ENCODE data around the gene SGIP1.

DNA sequence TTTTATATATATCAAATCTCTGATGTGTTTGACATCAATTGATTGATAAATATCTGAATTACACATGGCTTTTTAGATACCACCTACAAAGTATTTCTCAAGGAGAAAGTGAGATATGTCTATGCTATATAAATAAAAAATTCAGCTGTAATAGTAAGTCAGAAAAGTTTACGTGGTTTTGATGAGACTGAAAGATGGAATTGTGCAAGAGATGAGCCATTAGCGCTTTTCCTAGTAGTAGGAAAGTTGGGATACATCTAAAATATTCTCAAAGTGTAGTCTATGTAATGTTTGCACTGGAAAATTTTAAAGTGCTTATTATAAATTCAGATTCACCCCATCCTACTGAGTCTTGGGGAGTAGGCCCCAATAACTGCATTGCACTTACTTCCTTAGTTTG is 49.1 kb downstream of the SGIP1 start:
- TF ChIP-seq, protein P1, sequence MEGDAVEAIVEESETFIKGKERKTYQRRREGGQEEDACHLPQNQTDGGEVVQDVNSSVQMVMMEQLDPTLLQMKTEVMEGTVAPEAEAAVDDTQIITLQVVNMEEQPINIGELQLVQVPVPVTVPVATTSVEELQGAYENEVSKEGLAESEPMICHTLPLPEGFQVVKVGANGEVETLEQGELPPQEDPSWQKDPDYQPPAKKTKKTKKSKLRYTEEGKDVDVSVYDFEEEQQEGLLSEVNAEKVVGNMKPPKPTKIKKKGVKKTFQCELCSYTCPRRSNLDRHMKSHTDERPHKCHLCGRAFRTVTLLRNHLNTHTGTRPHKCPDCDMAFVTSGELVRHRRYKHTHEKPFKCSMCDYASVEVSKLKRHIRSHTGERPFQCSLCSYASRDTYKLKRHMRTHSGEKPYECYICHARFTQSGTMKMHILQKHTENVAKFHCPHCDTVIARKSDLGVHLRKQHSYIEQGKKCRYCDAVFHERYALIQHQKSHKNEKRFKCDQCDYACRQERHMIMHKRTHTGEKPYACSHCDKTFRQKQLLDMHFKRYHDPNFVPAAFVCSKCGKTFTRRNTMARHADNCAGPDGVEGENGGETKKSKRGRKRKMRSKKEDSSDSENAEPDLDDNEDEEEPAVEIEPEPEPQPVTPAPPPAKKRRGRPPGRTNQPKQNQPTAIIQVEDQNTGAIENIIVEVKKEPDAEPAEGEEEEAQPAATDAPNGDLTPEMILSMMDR (IDR thresholded peaks at IDR 0.05; ENCODE audit: extremely low read depth in 1 of 2, insufficient read depth in 1 of 2, low read depth in 1 of 2, low read length in 2 of 2), result no peak
- TF ChIP-seq MYC (IDR thresholded peaks at IDR 0.05; ENCODE audit: low read depth, low read length), result no peak
- no peak for TF ChIP-seq POLR2A (IDR thresholded peaks at IDR 0.05; ENCODE audit: low read depth, low read length)
- TF ChIP-seq, protein P2, sequence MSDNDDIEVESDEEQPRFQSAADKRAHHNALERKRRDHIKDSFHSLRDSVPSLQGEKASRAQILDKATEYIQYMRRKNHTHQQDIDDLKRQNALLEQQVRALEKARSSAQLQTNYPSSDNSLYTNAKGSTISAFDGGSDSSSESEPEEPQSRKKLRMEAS (IDR thresholded peaks at IDR 0.05; ENCODE audit: insufficient read depth, insufficient read length), result no peak
- no peak for TF ChIP-seq EZH2 (IDR thresholded peaks at IDR 0.05; ENCODE audit: borderline replicate concordance, low read depth, low read length, severe bottlenecking)
